C4-2B (cell line): ENCODE data around the gene RLBP1.

Source experiments
- H3K27ac ChIP-seq: fragments of 450-650 bp; 2 replicates; pipeline ENCODE4 v1.5.1; 2017
- ZFX ChIP-seq: fragments of 450-650 bp; IDR thresholded peaks from 2 replicates; pipeline ENCODE4 v1.6.1; 2017
- TF ChIP-seq, protein P1 (sequence below): fragments of 450-650 bp; conservative IDR thresholded peaks from 2 replicates; pipeline ENCODE4 v1.5.1; 2017; ENCODE audit warnings: mild to moderate bottlenecking

Gene RLBP1

DNA sequence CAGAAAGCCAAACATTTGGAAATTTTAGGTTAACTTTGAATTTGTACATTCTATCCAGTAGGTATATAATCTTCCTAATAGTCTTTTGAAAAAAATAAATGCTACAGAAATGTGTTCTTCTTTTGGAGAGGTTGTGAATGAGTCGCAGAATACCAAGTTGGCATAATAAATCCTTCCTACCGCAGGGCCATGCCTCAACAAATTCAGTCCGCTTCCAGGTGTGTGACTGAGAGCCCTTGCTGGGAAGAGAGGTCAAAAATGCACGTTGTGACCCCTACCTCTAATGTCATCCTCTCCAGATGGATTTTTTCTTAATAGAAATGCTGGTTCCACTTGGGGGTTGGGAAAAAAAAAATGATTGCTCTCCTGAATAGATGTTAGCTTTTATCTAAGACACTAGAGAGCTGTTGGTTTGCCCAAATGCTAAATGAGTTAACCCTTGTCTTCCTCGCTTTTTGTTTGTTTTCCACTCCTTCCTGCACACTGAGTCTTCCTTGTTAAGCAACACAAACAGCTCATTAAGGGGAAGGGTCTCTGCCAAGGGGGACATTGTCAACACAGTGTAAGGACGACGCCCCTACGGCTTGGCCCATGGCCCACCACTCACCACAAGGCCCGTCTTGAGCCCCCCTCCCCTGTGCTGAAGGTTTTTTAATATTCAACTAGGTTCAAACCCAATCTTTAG, 33.9 kb downstream of the RLBP1 start:
- TF ChIP-seq ZFX = no peak
- H3K27ac ChIP-seq = no peak overlapping the region

DNA sequence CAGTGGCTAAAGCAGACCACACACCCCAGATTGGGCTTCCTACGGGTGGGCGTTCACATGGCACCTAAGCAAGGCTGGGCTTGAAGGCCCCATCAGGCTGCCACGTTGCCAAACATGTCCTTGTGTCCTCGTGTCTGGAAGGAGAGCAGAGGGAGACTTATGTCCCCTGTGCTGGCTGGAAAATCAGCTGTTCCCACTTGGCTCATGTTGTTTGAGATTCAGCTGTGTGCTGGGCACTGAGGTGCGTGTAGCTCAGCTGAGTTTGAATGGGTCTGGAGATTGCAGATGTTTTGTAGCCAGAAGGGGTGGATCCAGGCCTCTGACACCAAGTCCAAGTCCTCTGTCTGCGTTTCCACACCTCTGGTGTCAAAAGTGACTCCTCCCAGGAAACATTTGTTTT, 34.6 kb downstream of the RLBP1 start:
- no peak overlapping the region for H3K27ac ChIP-seq
- TF ChIP-seq ZFX = no peak
- TF ChIP-seq, protein P1, sequence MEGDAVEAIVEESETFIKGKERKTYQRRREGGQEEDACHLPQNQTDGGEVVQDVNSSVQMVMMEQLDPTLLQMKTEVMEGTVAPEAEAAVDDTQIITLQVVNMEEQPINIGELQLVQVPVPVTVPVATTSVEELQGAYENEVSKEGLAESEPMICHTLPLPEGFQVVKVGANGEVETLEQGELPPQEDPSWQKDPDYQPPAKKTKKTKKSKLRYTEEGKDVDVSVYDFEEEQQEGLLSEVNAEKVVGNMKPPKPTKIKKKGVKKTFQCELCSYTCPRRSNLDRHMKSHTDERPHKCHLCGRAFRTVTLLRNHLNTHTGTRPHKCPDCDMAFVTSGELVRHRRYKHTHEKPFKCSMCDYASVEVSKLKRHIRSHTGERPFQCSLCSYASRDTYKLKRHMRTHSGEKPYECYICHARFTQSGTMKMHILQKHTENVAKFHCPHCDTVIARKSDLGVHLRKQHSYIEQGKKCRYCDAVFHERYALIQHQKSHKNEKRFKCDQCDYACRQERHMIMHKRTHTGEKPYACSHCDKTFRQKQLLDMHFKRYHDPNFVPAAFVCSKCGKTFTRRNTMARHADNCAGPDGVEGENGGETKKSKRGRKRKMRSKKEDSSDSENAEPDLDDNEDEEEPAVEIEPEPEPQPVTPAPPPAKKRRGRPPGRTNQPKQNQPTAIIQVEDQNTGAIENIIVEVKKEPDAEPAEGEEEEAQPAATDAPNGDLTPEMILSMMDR = no peak

DNA sequence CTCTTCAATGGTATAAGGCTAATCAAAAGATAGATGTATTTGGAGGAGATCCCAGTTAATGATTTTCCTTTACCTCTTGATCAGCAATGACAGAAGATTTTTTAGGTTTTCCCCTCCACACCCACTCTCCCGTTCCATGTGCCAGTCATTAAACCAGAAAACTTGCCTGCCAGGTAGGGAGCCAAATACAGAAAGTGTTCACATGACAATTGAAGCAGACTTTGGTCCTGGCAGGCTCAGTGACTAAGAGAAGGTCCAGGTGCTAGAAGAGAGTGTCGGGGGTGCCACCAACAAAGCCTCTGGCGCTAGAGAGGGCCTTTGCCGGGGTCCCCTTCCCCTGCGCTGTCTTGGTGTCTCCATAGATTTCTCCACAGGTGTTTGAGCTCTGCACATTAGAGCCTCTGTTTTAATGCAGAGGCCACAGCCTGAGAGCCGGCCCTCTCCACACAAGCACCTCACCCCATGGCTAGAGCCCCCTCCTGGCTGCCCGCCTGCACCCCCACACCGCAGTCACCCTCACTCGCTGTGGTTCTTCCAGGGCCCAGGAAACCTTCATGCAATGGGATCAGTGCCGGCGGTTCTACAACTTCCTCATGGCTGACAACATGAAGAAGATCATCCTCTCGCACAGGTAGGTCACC, 36.4 kb downstream of the RLBP1 start:
- TF ChIP-seq ZFX = no peak
- TF ChIP-seq, protein P1 = no peak
- no peak overlapping the region for H3K27ac ChIP-seq

DNA sequence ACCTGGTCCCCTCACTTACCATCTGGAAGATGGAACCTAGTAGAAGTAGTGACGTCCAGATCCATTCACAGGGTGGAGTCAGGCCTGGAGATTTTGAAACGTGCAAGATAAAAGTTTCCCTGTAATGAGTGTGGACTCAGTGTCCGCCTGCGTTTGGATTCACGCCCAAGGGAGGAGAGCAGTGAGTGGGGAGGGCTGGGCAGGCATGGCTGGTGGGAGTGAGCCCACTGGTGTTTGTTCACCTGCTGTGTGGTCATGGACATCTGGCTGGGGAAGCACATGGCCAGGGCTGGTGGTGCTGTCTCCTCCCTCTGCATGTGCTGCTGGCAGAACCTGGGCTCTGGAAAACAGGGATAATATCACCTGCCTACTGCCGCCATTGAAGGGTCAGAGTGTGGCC, 37.0 kb downstream of the RLBP1 start:
- TF ChIP-seq, protein P1 = no peak
- TF ChIP-seq ZFX = no peak
- H3K27ac ChIP-seq = no peak overlapping the region

DNA sequence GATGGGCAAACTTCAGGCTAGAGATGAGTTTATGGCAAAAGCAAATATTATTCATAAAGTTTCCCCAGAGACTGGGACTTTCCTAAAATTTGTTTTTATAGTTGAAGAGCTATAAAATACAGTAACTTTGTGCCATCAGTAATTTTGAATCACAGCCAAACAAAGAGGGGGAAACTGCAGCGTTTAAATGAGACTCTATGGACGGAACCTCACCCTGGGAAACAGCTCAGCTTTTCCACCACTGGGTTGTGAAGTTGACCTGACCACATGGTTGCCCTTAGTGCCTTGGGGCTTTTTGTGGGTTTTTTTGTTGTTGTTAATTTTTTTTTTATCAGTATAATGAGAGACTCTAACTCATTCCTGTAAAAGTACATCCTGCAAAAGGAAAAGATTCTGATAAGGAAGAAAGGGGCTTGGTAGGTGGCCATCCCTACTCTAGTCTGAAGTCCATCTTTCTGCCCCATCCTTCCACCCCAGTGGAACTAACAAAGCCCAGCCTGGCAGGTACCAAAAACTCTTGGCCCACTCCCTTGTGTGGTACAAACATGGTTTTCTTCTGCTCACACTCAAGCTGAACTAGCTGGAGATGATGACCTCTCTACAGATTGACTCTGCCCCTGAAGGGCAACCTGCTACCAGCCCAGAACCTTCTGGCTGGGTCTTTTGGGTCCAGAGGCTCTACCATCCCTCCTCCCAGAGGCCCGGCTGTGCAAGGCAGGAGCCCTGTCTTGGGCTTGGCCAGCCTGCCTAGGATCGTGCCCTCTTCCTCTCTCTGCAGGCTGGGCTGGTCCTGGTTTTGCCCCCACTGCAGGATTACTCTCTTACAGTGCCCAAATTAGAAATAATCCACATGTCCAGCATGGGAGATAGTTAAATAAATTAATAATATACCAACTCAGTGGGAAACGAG, 41.2 kb downstream of the RLBP1 start:
- H3K27ac ChIP-seq = no peak overlapping the region
- no peak for TF ChIP-seq ZFX
- TF ChIP-seq, protein P1 = no peak

DNA sequence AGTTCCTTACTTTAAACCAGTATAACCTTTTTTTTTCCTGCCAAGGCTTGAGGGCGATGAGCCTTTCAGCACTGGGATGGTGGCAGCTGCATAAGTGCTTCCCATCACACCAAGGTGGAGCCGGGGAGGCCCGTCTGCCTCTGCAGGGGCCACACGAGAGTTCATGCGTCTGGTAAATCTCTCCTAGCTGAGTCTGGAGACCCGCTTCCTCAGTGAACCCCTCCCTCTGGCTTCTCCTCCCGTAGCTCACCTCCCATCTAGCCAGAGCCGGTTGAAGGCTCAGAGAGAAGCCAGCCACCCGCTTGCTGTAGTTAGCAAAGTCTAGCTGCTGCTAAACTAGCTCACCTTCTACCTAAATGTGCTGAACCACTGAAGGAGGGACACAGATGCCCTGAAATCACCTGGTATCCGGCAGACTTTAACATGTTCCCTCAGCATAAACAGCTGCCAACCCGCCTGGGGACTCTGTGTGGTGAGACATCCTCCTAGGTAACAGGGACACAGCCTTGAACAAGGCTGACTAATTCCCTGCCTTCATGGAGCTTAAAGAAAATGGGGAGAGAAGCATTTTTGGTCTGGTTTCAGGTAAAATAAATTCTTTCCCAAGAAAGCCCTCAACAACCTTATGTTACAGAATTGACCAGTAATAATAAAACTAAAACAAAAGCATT, 42.9 kb downstream of the RLBP1 start:
- TF ChIP-seq, protein P1 = no peak
- no peak for TF ChIP-seq ZFX
- no peak overlapping the region for H3K27ac ChIP-seq

DNA sequence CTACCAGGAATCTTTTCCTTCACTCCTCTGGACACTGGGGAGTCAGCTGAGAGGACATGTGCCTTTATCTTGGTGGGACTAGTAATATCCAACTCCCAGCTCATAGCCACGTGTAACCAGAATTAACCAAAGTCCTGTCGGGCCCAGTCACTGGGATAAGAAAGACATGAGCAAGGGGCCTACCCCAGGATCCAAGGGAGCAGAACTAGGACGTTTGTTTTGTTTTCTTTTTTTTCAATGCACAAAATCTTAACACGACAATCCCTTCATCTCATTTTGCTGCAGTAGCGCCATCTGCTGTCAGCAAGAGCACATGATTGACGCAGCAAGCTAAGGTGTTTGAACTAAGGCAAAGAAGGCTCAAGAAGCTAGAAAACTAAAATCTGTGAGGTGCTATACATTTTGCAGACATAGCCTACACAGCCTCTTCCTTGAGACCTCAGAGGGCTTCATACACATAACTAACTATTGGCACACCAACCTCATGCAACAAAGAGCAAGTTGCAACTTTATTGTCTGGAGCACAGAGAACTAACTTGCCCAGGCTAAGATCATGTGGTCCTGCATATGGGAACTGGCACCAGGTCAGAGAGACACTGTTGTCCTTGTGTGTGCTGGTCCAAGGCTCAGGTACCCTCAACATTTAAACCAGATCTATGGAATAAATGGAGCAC, 43.6 kb downstream of the RLBP1 start:
- TF ChIP-seq, protein P1 = peak; percentile 85
- TF ChIP-seq ZFX = no peak
- H3K27ac ChIP-seq = peak overlapping the region; percentile 22; the same call in 1 of the 2 replicates
